Mesodermal cell (in vitro differentiated cells): Measurements from ENCODE around the gene C3orf52.
"Not testable (repeated sequence)": the region's sequence is repeated elsewhere in the genome, so short reads cannot be mapped to it uniquely, and the experiment has no call there.

ENCODE experiments used
- H3K27ac ChIP-seq: 2 replicates; pipeline ENCODE4 v1.7.0; 2013; ENCODE audit warnings: mild to moderate bottlenecking, low read depth, low read length, moderate library complexity; ENCODE audit not compliant: severe bottlenecking
- H3K36me3 ChIP-seq: 2 replicates; pipeline ENCODE4 v1.7.1; 2013; ENCODE audit warnings: mild to moderate bottlenecking, low read length, moderate library complexity; ENCODE audit not compliant: control insufficient read depth, insufficient read depth
- H3K4me1 ChIP-seq: one replicate; pipeline ENCODE4 v1.7.1; 2013; ENCODE audit warnings: mild to moderate bottlenecking, low read length; ENCODE audit not compliant: insufficient read depth, control insufficient read depth, poor library complexity, severe bottlenecking
- H3K4me3 ChIP-seq: 2 replicates; pipeline ENCODE4 v1.7.0; 2013; ENCODE audit warnings: low read length, control low read depth, mild to moderate bottlenecking; ENCODE audit not compliant: insufficient read depth, poor library complexity, severe bottlenecking; ENCODE audit errors: extremely low read depth
- H3K9me3 ChIP-seq: 2 replicates; pipeline ENCODE4 v1.7.1; 2013; ENCODE audit warnings: mild to moderate bottlenecking, low read length, moderate library complexity; ENCODE audit not compliant: control insufficient read depth
- WGBS, 2 experiments: methylation state at CpG; one replicate each; pipeline ENCODE4 v1.1.5; 2013; ENCODE audit warnings: missing lambda C conversion rate in 2 of 2; ENCODE audit not compliant: insufficient coverage in 2 of 2; 5-methylcytosine and 5-hydroxymethylcytosine counted together

Gene C3orf52

DNA sequence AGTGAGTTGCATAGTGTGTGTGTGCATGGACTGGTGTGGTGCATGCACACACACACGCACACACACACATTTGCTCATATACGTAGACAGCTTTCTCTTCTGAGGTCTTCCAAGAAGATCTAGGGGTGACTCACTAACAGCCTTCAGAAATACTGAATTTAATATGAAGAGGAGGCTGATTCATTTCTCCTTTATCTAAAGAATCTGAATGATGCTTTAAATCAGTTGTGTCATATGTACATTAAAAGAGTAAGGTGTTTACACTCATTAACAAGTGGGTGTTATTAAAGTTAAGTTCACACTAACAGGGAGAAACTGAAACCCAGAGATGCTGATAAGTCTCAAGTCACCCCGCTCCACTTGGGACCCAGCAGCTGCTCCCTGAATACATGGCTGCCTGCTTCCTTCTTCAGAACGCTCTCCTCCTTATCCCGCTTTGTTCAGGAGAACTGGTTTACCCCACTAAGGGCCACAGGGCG lies 29.7 kb upstream of the C3orf52 start:
- no peak overlapping the region for H3K27ac ChIP-seq
- no peaks in the 10 kb centered on the region for H3K9me3 ChIP-seq
- no peak overlapping the region for H3K4me3 ChIP-seq
- H3K4me1 ChIP-seq = peaks cover 18% of the 10 kb centered on the region
- 86% methylated on average over 1 of the region's 6 CpGs; no CpG with 5 or more reads in 1 of the 2 experiments for WGBS, 2 experiments
- H3K36me3 ChIP-seq = no peaks in the 10 kb centered on the region

DNA sequence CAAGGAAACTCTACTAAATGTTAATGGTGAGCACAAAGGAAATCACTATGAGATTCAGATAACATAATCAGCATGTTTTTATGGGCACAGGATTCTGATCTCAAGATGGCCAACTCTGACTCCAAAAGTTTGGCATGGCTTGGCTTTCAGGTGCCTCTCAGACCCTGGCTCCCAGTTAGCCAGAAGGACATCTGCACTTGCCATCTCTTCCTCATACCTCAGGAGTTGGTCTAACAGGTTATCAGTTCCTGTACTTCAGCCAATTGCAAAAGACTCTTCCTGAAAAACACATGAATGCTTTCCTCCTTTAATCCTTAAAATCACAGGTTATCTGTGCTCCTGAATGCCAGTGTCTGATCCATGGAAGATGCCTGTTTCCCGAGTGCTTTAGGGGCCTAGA lies 26.7 kb upstream of the C3orf52 start:
- no peak overlapping the region for H3K4me3 ChIP-seq
- no peak overlapping the region for H3K27ac ChIP-seq
- no peaks in the 10 kb centered on the region for H3K4me1 ChIP-seq
- H3K9me3 ChIP-seq = no peaks in the 10 kb centered on the region
- no peaks in the 10 kb centered on the region for H3K36me3 ChIP-seq
- WGBS, 2 experiments = 78 to 90% methylated on average over 1 of the region's 1 CpG

DNA sequence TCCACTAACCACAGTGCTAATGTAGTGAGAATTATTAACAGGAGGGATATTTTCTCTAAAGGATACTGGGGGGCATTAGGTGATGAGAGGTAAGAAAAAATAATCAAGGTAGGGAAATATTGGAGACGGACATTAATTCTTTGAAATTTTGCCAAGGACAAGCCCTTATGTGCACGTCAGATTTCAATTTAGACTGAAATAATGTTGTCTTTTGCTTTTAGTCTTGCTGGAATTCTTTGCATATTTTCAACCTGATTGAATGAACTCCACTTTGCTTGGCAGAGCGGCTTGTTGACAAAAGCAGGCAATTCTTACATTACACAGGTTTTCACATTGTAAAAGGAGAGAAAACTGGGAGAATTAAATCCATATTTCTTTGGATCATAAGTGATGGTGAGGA lies 25.0 kb upstream of the C3orf52 start:
- no peaks in the 10 kb centered on the region for H3K9me3 ChIP-seq
- H3K36me3 ChIP-seq = no peaks in the 10 kb centered on the region
- H3K4me3 ChIP-seq = no peak overlapping the region
- no peak overlapping the region for H3K27ac ChIP-seq
- no peaks in the 10 kb centered on the region for H3K4me1 ChIP-seq
- WGBS, 2 experiments = 90 to 100% methylated on average over 2 of the region's 3 CpGs

DNA sequence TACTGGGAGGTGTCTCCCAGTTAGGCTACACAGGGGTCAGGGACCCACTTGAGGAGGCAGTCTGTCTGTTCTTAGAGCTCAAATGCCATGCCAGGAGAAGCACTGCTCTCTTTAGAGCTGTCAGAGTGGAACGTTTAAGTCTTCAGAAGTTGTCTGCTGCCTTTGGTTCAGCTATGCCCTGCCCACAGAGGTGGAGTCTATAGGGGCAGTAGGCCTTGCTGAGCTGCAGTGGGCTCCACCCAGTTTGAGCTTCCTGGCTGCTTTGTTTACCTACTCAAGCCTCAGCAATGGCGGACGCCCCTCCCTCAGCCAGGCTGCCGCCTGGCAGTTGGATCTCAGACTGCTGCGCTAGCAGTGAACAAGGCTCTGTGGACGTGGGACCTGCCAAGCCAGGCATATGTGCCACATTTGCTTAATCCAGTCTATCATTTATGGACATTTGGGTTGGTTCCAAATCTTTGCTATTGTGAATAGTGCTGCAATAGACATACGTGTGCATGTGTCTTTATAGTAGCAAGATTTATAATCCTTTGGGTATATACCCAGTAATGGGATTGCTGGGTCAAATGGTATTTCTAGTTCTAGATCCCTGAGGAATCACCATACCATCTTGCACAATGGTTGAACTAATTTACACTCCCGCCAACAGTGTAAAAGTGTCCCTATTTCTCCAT lies 13.7 kb upstream of the C3orf52 start:
- WGBS, 2 experiments = 88 to 95% methylated on average over 8 of the region's 8 CpGs
- not testable (repeated sequence) for H3K27ac ChIP-seq, H3K36me3 ChIP-seq

DNA sequence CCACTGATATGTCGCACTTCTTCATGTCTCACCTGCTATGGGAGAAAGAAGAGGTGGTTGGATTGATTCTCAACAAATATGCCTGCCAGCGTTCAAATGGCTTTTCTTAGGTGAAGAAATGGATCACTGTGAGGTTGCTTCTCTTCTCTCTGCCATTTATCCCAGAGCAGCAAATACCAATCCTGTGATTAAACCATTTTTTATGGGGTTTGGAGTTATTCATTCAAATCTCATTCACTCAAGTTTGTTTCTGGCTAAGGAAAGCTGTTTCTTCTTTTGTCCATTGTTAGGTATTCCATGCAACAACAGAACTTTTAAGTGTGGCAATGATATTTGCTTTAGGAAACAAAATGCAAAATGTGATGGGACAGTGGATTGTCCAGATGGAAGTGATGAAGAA lies 12.2 kb upstream of the C3orf52 start:
- Histone ChIP-seq H3K4me1 (peaks cover 9% of the 10 kb centered on the region), H3K9me3 (no peaks in the 10 kb centered on the region), H3K4me3 (no peak overlapping the region), H3K27ac (no peak overlapping the region), H3K36me3 (no peaks in the 10 kb centered on the region)
- WGBS, 2 experiments = 88 to 100% methylated on average over 1 of the region's 2 CpGs

More for the DNA sequence above, 13.7 kb upstream of the C3orf52 start:
- H3K9me3 ChIP-seq, H3K4me1 ChIP-seq, H3K4me3 ChIP-seq: not testable (repeated sequence)

DNA sequence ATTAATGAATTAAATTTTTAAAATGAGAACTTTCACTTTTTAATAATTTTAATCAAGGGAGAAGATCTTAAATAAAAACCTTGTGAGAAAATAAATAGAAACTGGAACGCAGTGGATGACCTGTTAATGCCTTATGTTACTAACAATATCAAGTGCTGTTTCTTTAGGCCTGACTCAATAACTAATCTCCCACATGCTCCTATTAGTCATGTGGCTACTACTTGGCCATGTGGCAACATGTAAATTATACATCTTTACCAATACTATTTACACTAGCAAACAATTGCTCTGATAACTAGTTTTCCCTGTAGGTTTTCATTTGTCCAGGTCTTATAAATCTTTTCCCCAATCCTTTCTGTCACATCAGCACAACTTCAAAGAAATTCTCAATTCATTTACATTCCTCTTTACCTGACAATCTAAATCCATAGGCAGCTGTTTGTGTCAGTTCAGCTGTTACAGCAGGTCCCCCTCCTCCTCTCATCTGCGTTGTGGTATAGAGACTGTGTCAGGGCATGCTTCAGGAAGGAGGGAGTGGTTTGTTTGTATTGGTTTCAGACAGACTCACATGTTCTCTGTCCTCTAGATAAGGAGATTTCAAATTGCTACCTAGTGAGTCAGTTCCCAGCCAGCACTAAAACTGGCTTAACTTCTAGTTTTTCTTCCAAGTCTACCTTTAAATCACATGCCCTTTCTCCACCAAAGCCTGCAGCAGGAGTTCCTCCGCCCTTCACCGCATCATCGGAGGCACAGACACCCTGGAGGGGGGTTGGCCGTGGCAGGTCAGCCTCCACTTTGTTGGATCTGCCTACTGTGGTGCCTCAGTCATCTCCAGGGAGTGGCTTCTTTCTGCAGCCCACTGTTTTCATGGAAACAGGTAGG lies 11.3 kb upstream of the C3orf52 start:
- Histone ChIP-seq H3K36me3 (no peaks in the 10 kb centered on the region), H3K9me3 (no peaks in the 10 kb centered on the region), H3K27ac (peak overlapping the region; percentile 68), H3K4me1 (peaks cover 9% of the 10 kb centered on the region), H3K4me3 (no peak overlapping the region)
- 49% methylated on average over 4 of the region's 6 CpGs for WGBS, 2 experiments

DNA sequence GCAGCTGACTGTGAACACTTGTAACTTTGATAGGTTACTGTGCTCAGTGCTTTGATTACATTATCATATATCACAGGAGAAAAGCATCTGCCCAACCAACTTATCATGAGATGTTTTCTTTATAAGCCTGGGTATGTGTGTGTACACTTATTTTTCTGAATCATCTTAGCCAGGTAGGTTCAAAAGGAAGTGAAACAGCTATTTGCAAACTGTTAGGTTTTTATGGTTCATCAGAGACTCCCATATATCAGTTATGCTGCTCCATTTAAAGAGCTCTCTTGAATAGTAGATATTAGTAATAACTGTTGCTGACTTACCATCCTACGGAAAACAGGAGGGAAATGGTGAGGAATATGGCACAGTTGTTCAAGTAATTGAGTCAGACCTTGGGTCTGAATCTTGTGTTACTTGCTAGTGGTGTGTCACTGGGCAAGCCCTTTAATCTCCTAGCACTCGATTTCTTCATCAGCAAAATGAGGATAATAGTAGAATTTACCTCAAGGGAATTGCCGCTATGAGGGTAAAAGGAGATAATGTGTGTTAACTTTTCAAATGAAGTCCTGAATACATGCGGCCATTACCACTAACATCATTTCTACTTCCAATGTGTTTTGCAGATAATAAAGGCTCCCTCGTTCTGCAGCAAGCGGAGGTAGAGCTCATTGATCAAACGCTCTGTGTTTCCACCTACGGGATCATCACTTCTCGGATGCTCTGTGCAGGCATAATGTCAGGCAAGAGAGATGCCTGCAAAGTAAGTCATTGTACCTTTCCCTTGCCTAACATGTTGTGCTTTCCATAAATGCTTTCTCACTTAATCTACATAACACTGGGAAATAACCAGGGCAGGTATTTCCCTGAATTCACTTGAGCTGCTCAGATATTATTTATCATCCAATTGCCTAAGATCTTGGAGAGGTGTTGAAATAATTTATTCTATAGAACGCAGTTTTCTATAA lies 7.8 kb upstream of the C3orf52 start:
- no peaks in the 10 kb centered on the region for H3K36me3 ChIP-seq
- WGBS, 2 experiments = 94 to 97% methylated on average over 6 of the region's 10 CpGs
- H3K9me3 ChIP-seq = no peaks in the 10 kb centered on the region
- H3K4me1 ChIP-seq = peaks cover 9% of the 10 kb centered on the region
- H3K27ac ChIP-seq = no peak overlapping the region
- no peak overlapping the region for H3K4me3 ChIP-seq

DNA sequence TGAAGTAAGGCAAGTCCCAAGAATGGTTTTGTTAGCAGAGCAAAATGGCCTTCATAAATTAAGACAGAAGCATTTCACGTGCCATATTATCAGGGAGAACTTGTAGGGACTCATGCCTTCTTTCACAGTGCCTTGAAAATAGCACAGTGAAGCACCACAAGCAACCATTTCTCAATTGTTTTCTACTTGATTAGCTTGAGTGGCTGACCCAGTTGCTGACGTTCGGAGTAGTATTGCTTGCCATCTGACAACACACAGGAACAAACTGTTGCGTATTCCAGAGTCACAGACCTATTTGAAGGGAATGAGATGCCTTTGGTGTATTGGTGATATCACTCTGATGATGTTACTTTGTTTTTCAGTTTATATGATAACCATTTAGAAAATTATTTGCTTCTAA lies 3.0 kb upstream of the C3orf52 start:
- Histone ChIP-seq H3K36me3 (no peaks in the 10 kb centered on the region), H3K4me3 (no peak overlapping the region), H3K27ac (no peak overlapping the region), H3K9me3 (no peaks in the 10 kb centered on the region), H3K4me1 (no peaks in the 10 kb centered on the region)
- WGBS, 2 experiments = 73 to 85% methylated on average over 2 to 3 of the region's 4 CpGs

DNA sequence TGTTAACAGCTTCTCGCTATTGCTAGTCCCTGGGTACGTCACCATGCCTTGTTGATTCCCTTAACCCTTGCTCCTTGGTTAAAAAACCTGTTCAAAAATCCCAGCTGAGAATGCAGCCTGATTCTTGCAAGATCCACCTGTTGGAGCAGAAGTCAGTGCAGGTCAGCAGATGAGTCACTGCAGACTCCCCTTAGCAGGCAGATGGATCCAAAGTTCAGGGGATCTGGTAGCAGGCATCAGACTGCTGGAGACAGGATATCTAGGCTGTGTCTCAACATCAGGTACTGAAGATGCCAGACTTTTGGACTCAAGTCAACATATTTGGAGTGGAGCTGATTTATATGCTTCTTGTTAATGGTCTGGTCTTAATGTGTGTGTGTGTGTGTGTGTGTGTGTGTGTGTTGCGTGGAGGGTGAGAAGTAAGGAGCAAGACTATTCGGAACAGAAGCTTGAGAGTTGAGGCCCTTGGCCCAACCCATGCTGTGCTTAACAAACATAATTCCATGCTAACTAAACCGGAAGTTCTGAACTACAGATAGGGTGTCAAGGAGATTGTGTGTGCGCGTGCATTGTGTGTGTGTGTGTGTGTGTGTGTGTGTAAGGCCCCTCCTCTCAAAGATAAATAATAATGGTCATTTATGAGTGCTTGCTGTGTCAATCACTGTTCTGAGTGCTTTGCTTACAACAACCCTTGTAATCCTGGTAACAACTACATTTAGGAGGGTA lies 1.0 kb upstream of the C3orf52 start:
- 65 to 68% methylated on average over 2 to 3 of the region's 7 CpGs for WGBS, 2 experiments
- H3K27ac ChIP-seq = no peak overlapping the region
- no peaks in the 10 kb centered on the region for H3K36me3 ChIP-seq
- no peak overlapping the region for H3K4me3 ChIP-seq
- peaks cover 5% of the 10 kb centered on the region for H3K4me1 ChIP-seq
- H3K9me3 ChIP-seq = no peaks in the 10 kb centered on the region

DNA sequence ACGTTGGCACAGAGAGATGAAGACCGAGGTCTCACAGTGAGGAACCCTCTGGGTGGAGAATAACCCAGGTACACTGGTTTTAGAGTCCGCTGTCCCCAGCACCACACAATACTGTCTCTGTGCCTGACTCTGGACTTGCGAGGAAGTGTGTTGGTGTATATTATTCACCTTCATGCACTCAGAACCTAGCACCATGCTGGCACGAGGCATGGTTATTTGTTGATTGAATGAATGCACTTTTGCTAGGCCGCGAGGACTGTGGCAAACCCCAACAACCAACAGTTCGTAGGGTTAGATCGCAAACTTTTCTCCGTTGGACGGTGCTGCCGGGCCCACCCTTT lies 484 bp upstream of the C3orf52 start:
- H3K4me1 ChIP-seq = peaks cover 5% of the 10 kb centered on the region
- no peak overlapping the region for H3K27ac ChIP-seq
- 5 to 29% methylated on average over 6 to 7 of the region's 12 CpGs for WGBS, 2 experiments
- peak overlapping the region; percentile 56 for H3K4me3 ChIP-seq
- H3K36me3 ChIP-seq = no peaks in the 10 kb centered on the region
- H3K9me3 ChIP-seq = no peaks in the 10 kb centered on the region
